MM.1S (cell line): ENCODE data around the gene ARFGEF3.

Experiments
- DNase-seq: peaks from one replicate; pipeline ENCODE4 v3.0.0-alpha.2; 2015
- H2AFZ ChIP-seq: fragments of 300-600 bp; sonication (generic); 2 replicates; pipeline ENCODE4 v1.6.0; 2016; ENCODE audit warnings: antibody characterized with exemption, low read length
- H3F3A ChIP-seq: fragments of 300-600 bp; sonication (generic); 2 replicates; pipeline ENCODE4 v1.6.1; 2016; ENCODE audit warnings: mild to moderate bottlenecking, antibody characterized with exemption, low read length, moderate library complexity, mixed read lengths; ENCODE audit not compliant: insufficient read depth
- H3K27ac ChIP-seq: fragments of 300-600 bp; sonication (generic); 2 replicates; pipeline ENCODE4 v1.5.1; 2016; ENCODE audit warnings: mild to moderate bottlenecking, low read length
- H3K27me3 ChIP-seq: fragments of 300-600 bp; sonication (generic); replicated peaks from 2 replicates; pipeline ENCODE4 v1.6.0; 2016; ENCODE audit warnings: low read length; ENCODE audit not compliant: insufficient read depth
- H3K36me3 ChIP-seq: fragments of 300-600 bp; sonication (generic); replicated peaks from 2 replicates; pipeline ENCODE4 v1.6.1; 2016; ENCODE audit warnings: mild to moderate bottlenecking, low read length, mixed read lengths; ENCODE audit not compliant: insufficient read depth
- H3K4me1 ChIP-seq: fragments of 300-600 bp; sonication (generic); 2 replicates; pipeline ENCODE4 v1.6.1; 2016; ENCODE audit warnings: low read length, mixed read lengths
- H3K4me2 ChIP-seq: fragments of 300-600 bp; sonication (generic); 2 replicates; pipeline ENCODE4 v1.6.0; 2016; ENCODE audit warnings: low read depth, low read length
- H3K4me3 ChIP-seq: fragments of 300-600 bp; sonication (generic); 2 replicates; pipeline ENCODE4 v1.5.1; 2016; ENCODE audit warnings: low read length, mixed read lengths
- H3K79me2 ChIP-seq: fragments of 300-600 bp; sonication (generic); 2 replicates; pipeline ENCODE4 v1.6.1; 2016; ENCODE audit warnings: mixed run types, low read length, mixed read lengths
- H3K9ac ChIP-seq: fragments of 300-600 bp; sonication (generic); 2 replicates; pipeline ENCODE4 v1.6.1; 2016; ENCODE audit warnings: low read length, mixed read lengths
- H3K9me2 ChIP-seq: fragments of 300-600 bp; sonication (generic); replicated peaks from 2 replicates; pipeline ENCODE4 v1.6.1; 2016; ENCODE audit warnings: mild to moderate bottlenecking, low read length, mixed read lengths; ENCODE audit not compliant: insufficient read depth
- H3K9me3 ChIP-seq: fragments of 300-600 bp; sonication (generic); replicated peaks from 2 replicates; pipeline ENCODE4 v1.6.1; 2016; ENCODE audit warnings: mild to moderate bottlenecking, low read length, mixed read lengths; ENCODE audit not compliant: insufficient read depth
- H4K20me1 ChIP-seq: fragments of 300-600 bp; sonication (generic); 2 replicates; pipeline ENCODE4 v1.6.1; 2016; ENCODE audit warnings: mild to moderate bottlenecking, low read length, moderate library complexity, mixed read lengths; ENCODE audit not compliant: insufficient read depth
- EZH2 ChIP-seq: fragments of 300-600 bp; sonication (generic); optimal IDR thresholded peaks from 2 replicates; pipeline ENCODE3; 2017; ENCODE audit warnings: low read depth, mild to moderate bottlenecking, antibody characterized with exemption, low read length, mixed read lengths
- EZH2phosphoT487 ChIP-seq: fragments of 300-600 bp; sonication (generic); IDR thresholded peaks from 2 replicates; pipeline ENCODE4 v1.6.1; 2018; ENCODE audit warnings: antibody characterized with exemption, low read length
- TF ChIP-seq, protein P1 (sequence below): fragments of 300-600 bp; sonication (generic); IDR thresholded peaks from 2 replicates; pipeline ENCODE4 v1.5.1; 2016; ENCODE audit warnings: antibody characterized with exemption, low read length, mixed read lengths

Gene ARFGEF3

DNA sequence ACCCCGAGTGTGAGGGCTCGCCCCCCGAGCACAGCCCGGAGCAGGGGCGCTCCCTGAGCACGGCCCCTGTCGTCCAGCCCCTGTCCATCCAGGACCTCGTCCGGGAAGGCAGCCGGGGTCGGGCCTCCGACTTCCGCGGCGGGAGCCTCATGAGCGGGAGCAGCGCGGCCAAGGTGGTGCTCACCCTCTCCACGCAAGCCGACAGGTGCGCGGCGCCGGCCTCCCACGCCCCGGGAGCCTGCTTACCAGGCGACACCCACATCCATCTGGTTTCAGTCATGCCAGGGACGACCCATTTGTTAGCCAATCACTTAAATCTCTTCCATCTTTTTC, 130.1 kb downstream of the ARFGEF3 start:
- H3K27ac ChIP-seq, result no peak overlapping the region
- H3K4me2 ChIP-seq, result no peak overlapping the region
- no peak for DNase-seq
- no peak for TF ChIP-seq EZH2
- no peak for TF ChIP-seq EZH2phosphoT487
- TF ChIP-seq, protein P1, sequence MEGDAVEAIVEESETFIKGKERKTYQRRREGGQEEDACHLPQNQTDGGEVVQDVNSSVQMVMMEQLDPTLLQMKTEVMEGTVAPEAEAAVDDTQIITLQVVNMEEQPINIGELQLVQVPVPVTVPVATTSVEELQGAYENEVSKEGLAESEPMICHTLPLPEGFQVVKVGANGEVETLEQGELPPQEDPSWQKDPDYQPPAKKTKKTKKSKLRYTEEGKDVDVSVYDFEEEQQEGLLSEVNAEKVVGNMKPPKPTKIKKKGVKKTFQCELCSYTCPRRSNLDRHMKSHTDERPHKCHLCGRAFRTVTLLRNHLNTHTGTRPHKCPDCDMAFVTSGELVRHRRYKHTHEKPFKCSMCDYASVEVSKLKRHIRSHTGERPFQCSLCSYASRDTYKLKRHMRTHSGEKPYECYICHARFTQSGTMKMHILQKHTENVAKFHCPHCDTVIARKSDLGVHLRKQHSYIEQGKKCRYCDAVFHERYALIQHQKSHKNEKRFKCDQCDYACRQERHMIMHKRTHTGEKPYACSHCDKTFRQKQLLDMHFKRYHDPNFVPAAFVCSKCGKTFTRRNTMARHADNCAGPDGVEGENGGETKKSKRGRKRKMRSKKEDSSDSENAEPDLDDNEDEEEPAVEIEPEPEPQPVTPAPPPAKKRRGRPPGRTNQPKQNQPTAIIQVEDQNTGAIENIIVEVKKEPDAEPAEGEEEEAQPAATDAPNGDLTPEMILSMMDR, result no peak
- H3K4me3 ChIP-seq, result no peak overlapping the region
- no peak overlapping the region for H3K9ac ChIP-seq
- H3K79me2 ChIP-seq, result no peaks in the 10 kb centered on the region
- no peaks in the 10 kb centered on the region for H3K9me3 ChIP-seq
- H3F3A ChIP-seq, result no peaks in the 10 kb centered on the region
- H3K36me3 ChIP-seq, result no peaks in the 10 kb centered on the region
- H3K27me3 ChIP-seq, result no peaks in the 10 kb centered on the region
- no peaks in the 10 kb centered on the region for H3K9me2 ChIP-seq
- H2AFZ ChIP-seq, result no peak overlapping the region
- peaks cover 11% of the 10 kb centered on the region for H3K4me1 ChIP-seq
- no peaks in the 10 kb centered on the region for H4K20me1 ChIP-seq

DNA sequence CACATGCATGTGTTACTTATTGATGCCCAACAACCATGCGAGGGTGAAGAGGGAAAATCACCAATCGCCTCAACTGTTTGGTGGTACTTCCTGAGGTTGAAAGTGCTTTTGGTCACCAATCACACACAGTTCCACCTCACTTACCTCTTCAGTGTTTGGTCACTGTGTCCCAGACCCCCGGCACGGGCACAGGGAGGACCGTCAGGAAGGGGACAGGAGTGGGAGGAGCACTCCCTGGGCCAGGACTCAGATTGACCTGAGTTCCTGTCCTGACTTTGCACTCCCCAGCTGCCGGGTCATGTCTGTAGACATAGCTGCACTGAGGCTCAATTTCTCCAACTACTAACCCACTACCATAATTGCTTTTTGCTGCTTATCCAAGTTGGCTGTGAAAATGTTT, 130.7 kb downstream of the ARFGEF3 start:
- no peaks in the 10 kb centered on the region for H3F3A ChIP-seq
- H3K9ac ChIP-seq, result no peak overlapping the region
- no peaks in the 10 kb centered on the region for H3K9me2 ChIP-seq
- H3K9me3 ChIP-seq, result no peaks in the 10 kb centered on the region
- no peak for DNase-seq
- H3K27ac ChIP-seq, result no peak overlapping the region
- H2AFZ ChIP-seq, result no peak overlapping the region
- H3K4me2 ChIP-seq, result no peak overlapping the region
- H4K20me1 ChIP-seq, result no peaks in the 10 kb centered on the region
- no peaks in the 10 kb centered on the region for H3K79me2 ChIP-seq
- no peaks in the 10 kb centered on the region for H3K36me3 ChIP-seq
- peaks cover 11% of the 10 kb centered on the region for H3K4me1 ChIP-seq
- H3K4me3 ChIP-seq, result no peak overlapping the region
- H3K27me3 ChIP-seq, result no peaks in the 10 kb centered on the region
- no peak for TF ChIP-seq EZH2phosphoT487

DNA sequence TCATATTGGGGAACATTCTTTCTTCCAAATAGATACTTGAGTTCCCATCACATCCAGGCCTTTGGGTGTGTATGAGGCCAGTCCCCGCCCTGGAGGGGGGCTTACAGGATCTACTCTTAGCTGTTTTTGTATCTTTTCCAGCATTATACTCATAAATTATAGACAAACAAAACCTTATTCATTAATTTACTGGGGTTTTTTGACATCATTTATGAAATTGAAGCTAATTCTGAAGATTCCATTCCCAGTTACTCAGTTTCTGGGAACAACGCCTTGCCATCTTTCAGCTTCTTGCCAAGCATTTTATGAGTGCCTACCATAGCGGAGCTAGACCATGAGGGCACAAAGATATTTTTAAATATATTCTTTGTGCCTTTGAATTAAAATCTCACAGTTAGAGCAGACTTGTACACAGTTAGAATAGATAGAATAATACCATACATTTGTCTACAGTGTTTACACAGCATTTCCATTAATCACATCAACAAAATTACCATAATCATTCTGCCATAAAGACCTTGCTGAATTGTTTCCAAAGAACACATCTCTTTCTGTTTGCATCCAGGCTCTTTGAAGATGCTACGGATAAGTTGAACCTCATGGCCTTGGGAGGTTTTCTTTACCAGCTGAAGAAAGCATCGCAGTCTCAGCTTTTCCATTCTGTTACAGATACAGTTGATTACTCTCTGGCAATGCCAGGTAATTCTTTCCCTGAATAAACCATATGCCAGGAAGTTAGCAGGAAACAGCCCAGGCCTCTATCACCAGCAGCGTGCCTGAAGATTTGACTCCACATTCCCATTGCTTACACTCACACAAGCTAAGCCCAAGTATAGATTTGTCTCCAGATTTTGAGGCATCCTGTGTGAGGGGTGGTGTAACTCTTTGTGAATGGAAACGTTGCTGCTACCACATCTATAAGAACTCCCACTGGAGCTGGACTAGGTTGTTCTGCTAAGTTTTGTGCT, 132.0 kb downstream of the ARFGEF3 start:
- DNase-seq, result no peak
- Histone ChIP-seq H3K4me1 (peaks cover 11% of the 10 kb centered on the region), H3K27me3 (no peaks in the 10 kb centered on the region), H3K27ac (no peak overlapping the region), H3F3A (no peaks in the 10 kb centered on the region), H4K20me1 (no peaks in the 10 kb centered on the region), H3K4me3 (no peak overlapping the region), H3K4me2 (no peak overlapping the region), H3K9ac (no peak overlapping the region), H3K36me3 (no peaks in the 10 kb centered on the region), H3K9me2 (no peaks in the 10 kb centered on the region), H2AFZ (no peak overlapping the region), H3K79me2 (no peaks in the 10 kb centered on the region), H3K9me3 (no peaks in the 10 kb centered on the region)
- TF ChIP-seq EZH2 (no peak), EZH2phosphoT487 (no peak)
- TF ChIP-seq, protein P1, result no peak

DNA sequence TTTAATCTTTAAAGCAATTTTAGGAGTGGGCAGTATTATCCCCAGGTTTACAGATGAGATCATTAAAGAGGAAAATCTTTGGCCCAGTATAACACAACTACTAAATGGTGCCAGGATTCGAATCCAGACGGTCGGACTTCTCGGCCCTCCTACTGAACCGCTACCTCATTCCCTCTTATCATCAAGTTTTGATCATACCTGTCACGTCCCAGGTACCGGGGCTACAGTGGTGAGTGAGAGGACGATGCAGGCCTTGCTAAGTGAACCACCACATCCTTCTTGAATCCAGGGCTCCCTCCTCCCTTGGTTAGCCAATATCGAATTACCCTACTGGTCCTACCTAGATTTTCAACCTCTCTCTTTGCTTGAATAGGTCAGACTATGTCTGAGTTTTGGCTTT, 134.6 kb downstream of the ARFGEF3 start:
- Histone ChIP-seq H2AFZ (no peak overlapping the region), H3K36me3 (no peaks in the 10 kb centered on the region), H3K9me3 (no peaks in the 10 kb centered on the region), H3K9ac (no peak overlapping the region), H3K27me3 (no peaks in the 10 kb centered on the region), H4K20me1 (no peaks in the 10 kb centered on the region), H3F3A (no peaks in the 10 kb centered on the region), H3K79me2 (no peaks in the 10 kb centered on the region), H3K4me1 (no peaks in the 10 kb centered on the region), H3K4me2 (no peak overlapping the region), H3K9me2 (no peaks in the 10 kb centered on the region), H3K4me3 (no peak overlapping the region), H3K27ac (no peak overlapping the region)
- TF ChIP-seq, protein P1, result no peak
- TF ChIP-seq EZH2phosphoT487, result no peak
- TF ChIP-seq EZH2, result no peak
- DNase-seq, result no peak
